Islet of Langerhans (tissue), 1 donor: Measurements from ENCODE around the gene HOOK2.
"Not testable (repeated sequence)": the region's sequence is repeated elsewhere in the genome, so short reads cannot be mapped to it uniquely, and the experiment has no call there.

Experiments
- FAIRE-seq: peaks from one replicate; lab custom pipeline; 2011; peaks lifted over from hg19 to GRCh38; lab: Jason Lieb, UNC

The HOOK2 gene

GRCh38 chr19:12720851-12721655 is 54.3 kb downstream of the HOOK2 start:
- no peak for FAIRE-seq

GRCh38 chr19:12720296-12720695 is 55.1 kb downstream of the HOOK2 start:
- FAIRE-seq: no peak

- FAIRE-seq: no peak
Observed at GRCh38 chr19:12715929-12716328, 59.4 kb downstream of the HOOK2 start.

GRCh38 chr19:12715102-12715501 is 60.2 kb downstream of the HOOK2 start:
- no peak for FAIRE-seq

- FAIRE-seq: not testable (repeated sequence)
Observed at GRCh38 chr19:12713304-12713703, 62.0 kb downstream of the HOOK2 start.
